GM23338 (cell line): ENCODE results near the gene PDC. TPM values are rescaled to one million over a fixed set of nuclear protein-coding genes. Genes with fewer than 3 reads are reported as not detected.

Source experiments
- ATAC-seq: fragments of 200-7000 bp; cut with Tn5 transposase; 3 replicates; pipeline ENCODE4 v1.9.1; 2020
- DNase-seq: peaks from one replicate; pipeline ENCODE4 v3.0.0-alpha.2; 2015; ENCODE audit warnings: low spot score
- H2AFZ ChIP-seq: fragments of 200-600 bp; sonication (generic); 2 replicates; pipeline ENCODE4 v1.8.0; 2016; ENCODE audit warnings: antibody characterized with exemption, mild to moderate bottlenecking, moderate library complexity
- H3F3A ChIP-seq: fragments of 200-600 bp; sonication (generic); replicated peaks from 2 replicates; pipeline ENCODE4 v1.8.0; 2017; ENCODE audit warnings: antibody characterized with exemption, mixed run types, low read depth
- H3K27ac ChIP-seq: fragments of 200-600 bp; sonication (generic); 2 replicates; pipeline ENCODE4 v1.6.1; 2016; ENCODE audit warnings: low read depth
- H3K27me3 ChIP-seq: fragments of 200-600 bp; sonication (generic); 2 replicates; pipeline ENCODE4 v1.8.0; 2016; ENCODE audit warnings: mild to moderate bottlenecking, mixed run types, moderate library complexity; ENCODE audit not compliant: insufficient read depth
- H3K36me3 ChIP-seq: fragments of 200-600 bp; sonication (generic); 2 replicates; pipeline ENCODE4 v1.8.0; 2016; ENCODE audit warnings: mild to moderate bottlenecking; ENCODE audit not compliant: insufficient read depth
- H3K4me1 ChIP-seq: fragments of 200-600 bp; sonication (generic); 2 replicates; pipeline ENCODE4 v1.8.0; 2016; ENCODE audit warnings: mild to moderate bottlenecking, moderate library complexity; ENCODE audit not compliant: insufficient read depth
- H3K4me2 ChIP-seq: fragments of 200-600 bp; sonication (generic); 2 replicates; pipeline ENCODE4 v1.7.1; 2017; ENCODE audit warnings: mixed run types
- H3K4me3 ChIP-seq: fragments of 200-600 bp; sonication (generic); 2 replicates; pipeline ENCODE4 v1.6.1; 2016; ENCODE audit warnings: mixed run types
- H3K79me2 ChIP-seq: fragments of 200-600 bp; sonication (generic); replicated peaks from 2 replicates; pipeline ENCODE4 v1.8.0; 2017; ENCODE audit warnings: mild to moderate bottlenecking; ENCODE audit not compliant: insufficient read depth
- H3K9me2 ChIP-seq: fragments of 200-600 bp; sonication (generic); 2 replicates; pipeline ENCODE4 v1.8.0; 2017; ENCODE audit not compliant: insufficient read depth
- H4K20me1 ChIP-seq: fragments of 200-600 bp; sonication (generic); replicated peaks from 2 replicates; pipeline ENCODE4 v1.8.0; 2017; ENCODE audit warnings: mild to moderate bottlenecking; ENCODE audit not compliant: insufficient read depth
- H3K27ac Mint-ChIP-seq: 2 replicates; pipeline ENCODE4 v1.8.0; 2020; ENCODE audit warnings: inconsistent platforms, mild to moderate bottlenecking, moderate library complexity, mixed read lengths
- H3K27me3 Mint-ChIP-seq: 3 replicates; pipeline ENCODE4 v1.8.0; 2022; ENCODE audit warnings: low read depth, mild to moderate bottlenecking, moderate library complexity, mixed read lengths, inconsistent platforms; ENCODE audit not compliant: insufficient read depth, poor library complexity
- H3K36me3 Mint-ChIP-seq: 3 replicates; pipeline ENCODE4 v1.8.0; 2021; ENCODE audit warnings: low read depth, mild to moderate bottlenecking, inconsistent platforms, moderate library complexity, mixed read lengths
- H3K4me1 Mint-ChIP-seq: 3 replicates; pipeline ENCODE4 v1.8.0; 2020; ENCODE audit warnings: mild to moderate bottlenecking, inconsistent platforms, mixed read lengths
- H3K4me3 Mint-ChIP-seq: 3 replicates; pipeline ENCODE4 v1.8.0; 2021; ENCODE audit warnings: moderate library complexity, mild to moderate bottlenecking, inconsistent platforms, mixed read lengths
- H3K9me3 Mint-ChIP-seq: 3 replicates; pipeline ENCODE4 v1.8.0; 2020; ENCODE audit warnings: moderate library complexity, mild to moderate bottlenecking, inconsistent platforms, mixed read lengths
- CREB1 ChIP-seq: fragments of 250-450 bp; sonication (Bioruptor Pico); IDR thresholded peaks from 2 replicates; pipeline ENCODE4 v1.5.0; 2020; ENCODE audit warnings: low read depth, mild to moderate bottlenecking, moderate library complexity
- EZH2 ChIP-seq: fragments of 200-600 bp; sonication (generic); IDR thresholded peaks from one replicate; pipeline ENCODE4 v1.8.0; 2017; ENCODE audit warnings: antibody characterized with exemption, mild to moderate bottlenecking, low read depth; ENCODE audit not compliant: unreplicated experiment
- EZH2phosphoT487 ChIP-seq: fragments of 200-600 bp; sonication (generic); IDR thresholded peaks from one replicate; pipeline ENCODE4 v1.8.1; 2018; ENCODE audit warnings: antibody characterized with exemption; ENCODE audit not compliant: unreplicated experiment
- JUNB ChIP-seq: IDR thresholded peaks from one replicate; pipeline ENCODE4 v1.6.1; 2016; ENCODE audit warnings: antibody characterized with exemption; ENCODE audit not compliant: unreplicated experiment
- NANOG ChIP-seq: IDR thresholded peaks from 2 replicates; pipeline ENCODE4 v1.6.1; 2016; ENCODE audit warnings: antibody characterized with exemption, borderline replicate concordance
- POLR2AphosphoS5 ChIP-seq: IDR thresholded peaks from 2 replicates; pipeline ENCODE4 v1.6.1; 2016; ENCODE audit warnings: antibody characterized with exemption, low read depth
- STAT1 ChIP-seq: IDR thresholded peaks from one replicate; pipeline ENCODE4 v1.6.1; 2016; ENCODE audit warnings: antibody characterized with exemption; ENCODE audit not compliant: unreplicated experiment
- ZNF114 ChIP-seq: fragments of 250-450 bp; sonication (Bioruptor Pico); IDR thresholded peaks from 2 replicates; pipeline ENCODE4 v1.5.0; 2020; ENCODE audit warnings: mild to moderate bottlenecking, moderate library complexity
- ZNF331 ChIP-seq: fragments of 250-450 bp; sonication (Bioruptor Pico); IDR thresholded peaks from 2 replicates; pipeline ENCODE4 v1.5.0; 2020; ENCODE audit warnings: low read depth, mild to moderate bottlenecking, moderate library complexity
- polyA plus RNA-seq: library from polyadenylated mRNA; unstranded; fragments of >200 nt; fragmentation: Nextera tagmentation; extraction: Ambion mirVana; gene quantifications from 2 replicates; pipeline ENCODE4 v1.2.1, GENCODE V29; 2016
- total RNA-seq: library from RNA; depleted of rRNA; stranded (reverse); fragments of >200 nt; shearing (Covaris generic); gene quantifications from 2 replicates; pipeline ENCODE4 v1.2.3, GENCODE V29; 2014
- TF ChIP-seq, protein P1 (sequence below): fragments of 250-450 bp; sonication (Bioruptor Pico); IDR thresholded peaks from 2 replicates; pipeline ENCODE4 v1.5.0; 2020; ENCODE audit warnings: mild to moderate bottlenecking, moderate library complexity
- TF ChIP-seq, protein P2 (sequence below): IDR thresholded peaks from one replicate; pipeline ENCODE4 v1.6.1; 2018; ENCODE audit warnings: antibody characterized with exemption; ENCODE audit not compliant: unreplicated experiment
- TF ChIP-seq, protein P3 (sequence below): IDR thresholded peaks from 2 replicates; pipeline ENCODE4 v1.6.1; 2016; ENCODE audit warnings: antibody characterized with exemption

The PDC gene
- total and polyA plus RNA-seq, 2 experiments from 2014 or later, result not detected

DNA sequence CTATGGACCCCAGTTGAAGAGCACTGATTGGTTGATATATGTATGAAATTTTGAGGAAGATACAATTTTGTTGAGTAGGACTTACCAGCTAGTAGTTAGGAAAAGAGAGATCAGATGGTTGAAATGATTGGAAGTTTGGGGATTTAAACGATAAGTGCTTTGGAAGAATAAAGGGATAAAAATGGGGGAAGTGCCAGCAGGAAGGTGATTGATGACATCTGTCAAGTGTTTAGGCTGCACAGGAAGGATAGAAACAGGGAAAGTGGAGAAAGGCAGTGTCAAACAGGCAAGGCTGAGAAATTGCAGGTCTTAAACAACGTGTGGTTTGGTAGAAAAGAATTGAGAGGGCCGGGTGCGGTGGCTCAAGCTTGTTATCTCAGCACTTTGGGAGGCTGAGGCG lies 22.3 kb downstream of the PDC start:
- Histone ChIP-seq H3K4me2 (no peak overlapping the region), H3K4me1 (no peaks in the 10 kb centered on the region), H3K79me2 (no peaks in the 10 kb centered on the region), H3K36me3 (no peaks in the 10 kb centered on the region), H2AFZ (no peak overlapping the region), H4K20me1 (no peaks in the 10 kb centered on the region), H3K9me2 (no peaks in the 10 kb centered on the region), H3K27ac (no peak overlapping the region), H3K4me3 (no peak overlapping the region), H3K27me3 (no peaks in the 10 kb centered on the region), H3F3A (no peaks in the 10 kb centered on the region)
- H3K4me3 Mint-ChIP-seq, result no peak overlapping the region
- H3K27me3 Mint-ChIP-seq, result peaks cover 3% of the 10 kb centered on the region
- no peaks in the 10 kb centered on the region for H3K36me3 Mint-ChIP-seq
- TF ChIP-seq, protein P1, sequence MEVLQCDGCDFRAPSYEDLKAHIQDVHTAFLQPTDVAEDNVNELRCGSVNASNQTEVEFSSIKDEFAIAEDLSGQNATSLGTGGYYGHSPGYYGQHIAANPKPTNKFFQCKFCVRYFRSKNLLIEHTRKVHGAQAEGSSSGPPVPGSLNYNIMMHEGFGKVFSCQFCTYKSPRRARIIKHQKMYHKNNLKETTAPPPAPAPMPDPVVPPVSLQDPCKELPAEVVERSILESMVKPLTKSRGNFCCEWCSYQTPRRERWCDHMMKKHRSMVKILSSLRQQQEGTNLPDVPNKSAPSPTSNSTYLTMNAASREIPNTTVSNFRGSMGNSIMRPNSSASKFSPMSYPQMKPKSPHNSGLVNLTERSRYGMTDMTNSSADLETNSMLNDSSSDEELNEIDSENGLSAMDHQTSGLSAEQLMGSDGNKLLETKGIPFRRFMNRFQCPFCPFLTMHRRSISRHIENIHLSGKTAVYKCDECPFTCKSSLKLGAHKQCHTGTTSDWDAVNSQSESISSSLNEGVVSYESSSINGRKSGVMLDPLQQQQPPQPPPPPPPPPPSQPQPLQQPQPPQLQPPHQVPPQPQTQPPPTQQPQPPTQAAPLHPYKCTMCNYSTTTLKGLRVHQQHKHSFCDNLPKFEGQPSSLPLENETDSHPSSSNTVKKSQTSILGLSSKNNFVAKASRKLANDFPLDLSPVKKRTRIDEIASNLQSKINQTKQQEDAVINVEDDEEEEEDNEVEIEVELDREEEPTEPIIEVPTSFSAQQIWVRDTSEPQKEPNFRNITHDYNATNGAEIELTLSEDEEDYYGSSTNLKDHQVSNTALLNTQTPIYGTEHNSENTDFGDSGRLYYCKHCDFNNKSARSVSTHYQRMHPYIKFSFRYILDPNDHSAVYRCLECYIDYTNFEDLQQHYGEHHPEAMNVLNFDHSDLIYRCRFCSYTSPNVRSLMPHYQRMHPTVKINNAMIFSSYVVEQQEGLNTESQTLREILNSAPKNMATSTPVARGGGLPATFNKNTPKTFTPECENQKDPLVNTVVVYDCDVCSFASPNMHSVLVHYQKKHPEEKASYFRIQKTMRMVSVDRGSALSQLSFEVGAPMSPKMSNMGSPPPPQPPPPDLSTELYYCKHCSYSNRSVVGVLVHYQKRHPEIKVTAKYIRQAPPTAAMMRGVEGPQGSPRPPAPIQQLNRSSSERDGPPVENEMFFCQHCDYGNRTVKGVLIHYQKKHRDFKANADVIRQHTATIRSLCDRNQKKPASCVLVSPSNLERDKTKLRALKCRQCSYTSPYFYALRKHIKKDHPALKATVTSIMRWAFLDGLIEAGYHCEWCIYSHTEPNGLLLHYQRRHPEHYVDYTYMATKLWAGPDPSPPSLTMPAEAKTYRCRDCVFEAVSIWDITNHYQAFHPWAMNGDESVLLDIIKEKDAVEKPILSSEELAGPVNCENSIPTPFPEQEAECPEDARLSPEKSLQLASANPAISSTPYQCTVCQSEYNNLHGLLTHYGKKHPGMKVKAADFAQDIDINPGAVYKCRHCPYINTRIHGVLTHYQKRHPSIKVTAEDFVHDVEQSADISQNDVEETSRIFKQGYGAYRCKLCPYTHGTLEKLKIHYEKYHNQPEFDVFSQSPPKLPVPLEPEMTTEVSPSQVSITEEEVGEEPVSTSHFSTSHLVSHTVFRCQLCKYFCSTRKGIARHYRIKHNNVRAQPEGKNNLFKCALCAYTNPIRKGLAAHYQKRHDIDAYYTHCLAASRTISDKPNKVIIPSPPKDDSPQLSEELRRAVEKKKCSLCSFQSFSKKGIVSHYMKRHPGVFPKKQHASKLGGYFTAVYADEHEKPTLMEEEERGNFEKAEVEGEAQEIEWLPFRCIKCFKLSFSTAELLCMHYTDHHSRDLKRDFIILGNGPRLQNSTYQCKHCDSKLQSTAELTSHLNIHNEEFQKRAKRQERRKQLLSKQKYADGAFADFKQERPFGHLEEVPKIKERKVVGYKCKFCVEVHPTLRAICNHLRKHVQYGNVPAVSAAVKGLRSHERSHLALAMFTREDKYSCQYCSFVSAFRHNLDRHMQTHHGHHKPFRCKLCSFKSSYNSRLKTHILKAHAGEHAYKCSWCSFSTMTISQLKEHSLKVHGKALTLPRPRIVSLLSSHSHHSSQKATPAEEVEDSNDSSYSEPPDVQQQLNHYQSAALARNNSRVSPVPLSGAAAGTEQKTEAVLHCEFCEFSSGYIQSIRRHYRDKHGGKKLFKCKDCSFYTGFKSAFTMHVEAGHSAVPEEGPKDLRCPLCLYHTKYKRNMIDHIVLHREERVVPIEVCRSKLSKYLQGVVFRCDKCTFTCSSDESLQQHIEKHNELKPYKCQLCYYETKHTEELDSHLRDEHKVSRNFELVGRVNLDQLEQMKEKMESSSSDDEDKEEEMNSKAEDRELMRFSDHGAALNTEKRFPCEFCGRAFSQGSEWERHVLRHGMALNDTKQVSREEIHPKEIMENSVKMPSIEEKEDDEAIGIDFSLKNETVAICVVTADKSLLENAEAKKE (CRISPR knock-in tag), result no peak
- DNase-seq (no peak), ATAC-seq (no peak)
- H3K27ac Mint-ChIP-seq, result no peak overlapping the region
- H3K4me1 Mint-ChIP-seq, result peaks cover 5% of the 10 kb centered on the region; the same call in 2 of the 3 replicates
- no peaks in the 10 kb centered on the region for H3K9me3 Mint-ChIP-seq

DNA sequence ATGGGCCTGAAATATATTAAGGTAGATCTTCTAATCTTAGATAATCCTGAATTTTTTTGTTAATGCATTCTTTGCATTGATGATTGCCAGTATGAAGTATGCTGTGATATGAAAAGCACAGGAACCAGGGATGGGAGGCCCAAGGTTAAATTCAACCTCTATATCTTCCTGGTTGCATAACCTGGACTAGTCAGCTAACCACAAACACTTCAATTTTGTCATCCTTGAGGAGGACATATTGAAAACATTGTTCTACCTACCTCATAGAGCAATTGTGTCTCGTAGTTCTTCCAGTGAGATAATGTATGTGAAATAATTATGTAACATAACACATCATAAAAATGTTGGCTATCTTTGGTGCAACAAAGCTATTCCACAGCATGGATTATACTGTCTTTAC lies 25.6 kb downstream of the PDC start:
- Histone ChIP-seq H3K4me3 (no peak overlapping the region), H3F3A (no peaks in the 10 kb centered on the region), H3K9me2 (no peaks in the 10 kb centered on the region), H3K36me3 (no peaks in the 10 kb centered on the region), H3K79me2 (no peaks in the 10 kb centered on the region), H3K27ac (no peak overlapping the region), H3K4me2 (no peak overlapping the region), H3K27me3 (no peaks in the 10 kb centered on the region), H4K20me1 (no peaks in the 10 kb centered on the region), H3K4me1 (no peaks in the 10 kb centered on the region), H2AFZ (no peak overlapping the region)
- DNase-seq, result no peak
- H3K4me1 Mint-ChIP-seq, result peaks cover under 1% of the 10 kb centered on the region; the same call in 2 of the 3 replicates
- no peak overlapping the region for H3K27ac Mint-ChIP-seq
- H3K9me3 Mint-ChIP-seq, result no peaks in the 10 kb centered on the region
- H3K27me3 Mint-ChIP-seq, result peaks cover 3% of the 10 kb centered on the region
- H3K36me3 Mint-ChIP-seq, result no peaks in the 10 kb centered on the region
- no peak for ATAC-seq
- no peak overlapping the region for H3K4me3 Mint-ChIP-seq
- TF ChIP-seq ZNF114 (CRISPR knock-in tag) (no peak), CREB1 (CRISPR knock-in tag) (no peak), STAT1 (no peak), ZNF331 (no peak), EZH2phosphoT487 (no peak), NANOG (no peak), POLR2AphosphoS5 (no peak), EZH2 (no peak), JUNB (no peak)
- TF ChIP-seq, protein P2, sequence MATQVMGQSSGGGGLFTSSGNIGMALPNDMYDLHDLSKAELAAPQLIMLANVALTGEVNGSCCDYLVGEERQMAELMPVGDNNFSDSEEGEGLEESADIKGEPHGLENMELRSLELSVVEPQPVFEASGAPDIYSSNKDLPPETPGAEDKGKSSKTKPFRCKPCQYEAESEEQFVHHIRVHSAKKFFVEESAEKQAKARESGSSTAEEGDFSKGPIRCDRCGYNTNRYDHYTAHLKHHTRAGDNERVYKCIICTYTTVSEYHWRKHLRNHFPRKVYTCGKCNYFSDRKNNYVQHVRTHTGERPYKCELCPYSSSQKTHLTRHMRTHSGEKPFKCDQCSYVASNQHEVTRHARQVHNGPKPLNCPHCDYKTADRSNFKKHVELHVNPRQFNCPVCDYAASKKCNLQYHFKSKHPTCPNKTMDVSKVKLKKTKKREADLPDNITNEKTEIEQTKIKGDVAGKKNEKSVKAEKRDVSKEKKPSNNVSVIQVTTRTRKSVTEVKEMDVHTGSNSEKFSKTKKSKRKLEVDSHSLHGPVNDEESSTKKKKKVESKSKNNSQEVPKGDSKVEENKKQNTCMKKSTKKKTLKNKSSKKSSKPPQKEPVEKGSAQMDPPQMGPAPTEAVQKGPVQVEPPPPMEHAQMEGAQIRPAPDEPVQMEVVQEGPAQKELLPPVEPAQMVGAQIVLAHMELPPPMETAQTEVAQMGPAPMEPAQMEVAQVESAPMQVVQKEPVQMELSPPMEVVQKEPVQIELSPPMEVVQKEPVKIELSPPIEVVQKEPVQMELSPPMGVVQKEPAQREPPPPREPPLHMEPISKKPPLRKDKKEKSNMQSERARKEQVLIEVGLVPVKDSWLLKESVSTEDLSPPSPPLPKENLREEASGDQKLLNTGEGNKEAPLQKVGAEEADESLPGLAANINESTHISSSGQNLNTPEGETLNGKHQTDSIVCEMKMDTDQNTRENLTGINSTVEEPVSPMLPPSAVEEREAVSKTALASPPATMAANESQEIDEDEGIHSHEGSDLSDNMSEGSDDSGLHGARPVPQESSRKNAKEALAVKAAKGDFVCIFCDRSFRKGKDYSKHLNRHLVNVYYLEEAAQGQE, result no peak
- TF ChIP-seq, protein P3, sequence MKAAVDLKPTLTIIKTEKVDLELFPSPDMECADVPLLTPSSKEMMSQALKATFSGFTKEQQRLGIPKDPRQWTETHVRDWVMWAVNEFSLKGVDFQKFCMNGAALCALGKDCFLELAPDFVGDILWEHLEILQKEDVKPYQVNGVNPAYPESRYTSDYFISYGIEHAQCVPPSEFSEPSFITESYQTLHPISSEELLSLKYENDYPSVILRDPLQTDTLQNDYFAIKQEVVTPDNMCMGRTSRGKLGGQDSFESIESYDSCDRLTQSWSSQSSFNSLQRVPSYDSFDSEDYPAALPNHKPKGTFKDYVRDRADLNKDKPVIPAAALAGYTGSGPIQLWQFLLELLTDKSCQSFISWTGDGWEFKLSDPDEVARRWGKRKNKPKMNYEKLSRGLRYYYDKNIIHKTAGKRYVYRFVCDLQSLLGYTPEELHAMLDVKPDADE, result no peak
